ENCODE data around the gene KRTCAP2.
A peak's percentile ranks its signal among the peaks of the same experiment; 100 is the strongest.
"Not testable (repeated sequence)": the region's sequence is repeated elsewhere in the genome, so short reads cannot be mapped to it uniquely, and the experiment has no call there.

Gene KRTCAP2

DNA sequence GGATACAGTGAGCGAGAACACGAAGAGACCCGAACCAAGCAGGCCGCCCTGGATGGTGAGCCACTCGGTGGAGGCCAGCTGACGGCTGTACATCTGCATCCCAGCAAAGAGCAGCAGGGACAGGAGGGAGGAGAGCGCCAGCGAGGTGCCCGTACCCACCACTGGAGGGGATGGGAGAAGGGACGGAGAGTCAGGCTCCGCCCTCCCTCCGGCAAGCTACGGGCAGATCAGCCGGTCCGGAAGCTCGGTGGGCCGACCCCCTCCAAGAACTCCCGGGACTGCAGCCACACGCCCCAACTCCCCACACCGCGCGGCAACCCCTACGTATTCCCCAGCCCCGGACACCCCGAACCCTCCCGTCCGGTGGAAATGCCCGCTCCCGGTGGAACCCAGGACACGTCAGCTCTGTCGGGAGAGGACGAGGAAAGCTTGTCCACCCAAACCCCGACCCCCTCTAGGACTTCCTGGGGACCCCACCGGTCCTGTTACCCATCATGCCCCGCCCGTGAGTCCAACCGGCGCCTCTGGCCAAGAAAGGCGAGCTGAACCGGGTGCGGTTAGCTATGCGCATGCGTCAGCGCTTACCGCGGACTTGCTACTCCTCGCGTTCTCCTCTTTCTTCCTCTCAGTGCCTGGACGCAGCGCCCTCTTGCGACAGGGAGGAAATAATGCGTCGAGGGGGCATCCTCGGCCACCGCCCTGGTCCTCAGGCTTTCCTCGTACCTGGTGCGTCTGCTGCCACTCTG, at the start of gene KRTCAP2:
TSS of gene KRTCAP2 (minus strand) at position 573 of the 746 bp plus-strand sequence. CDS start at position 493, 80 bp downstream.
- DNase-seq: peak; percentile 94

DNA sequence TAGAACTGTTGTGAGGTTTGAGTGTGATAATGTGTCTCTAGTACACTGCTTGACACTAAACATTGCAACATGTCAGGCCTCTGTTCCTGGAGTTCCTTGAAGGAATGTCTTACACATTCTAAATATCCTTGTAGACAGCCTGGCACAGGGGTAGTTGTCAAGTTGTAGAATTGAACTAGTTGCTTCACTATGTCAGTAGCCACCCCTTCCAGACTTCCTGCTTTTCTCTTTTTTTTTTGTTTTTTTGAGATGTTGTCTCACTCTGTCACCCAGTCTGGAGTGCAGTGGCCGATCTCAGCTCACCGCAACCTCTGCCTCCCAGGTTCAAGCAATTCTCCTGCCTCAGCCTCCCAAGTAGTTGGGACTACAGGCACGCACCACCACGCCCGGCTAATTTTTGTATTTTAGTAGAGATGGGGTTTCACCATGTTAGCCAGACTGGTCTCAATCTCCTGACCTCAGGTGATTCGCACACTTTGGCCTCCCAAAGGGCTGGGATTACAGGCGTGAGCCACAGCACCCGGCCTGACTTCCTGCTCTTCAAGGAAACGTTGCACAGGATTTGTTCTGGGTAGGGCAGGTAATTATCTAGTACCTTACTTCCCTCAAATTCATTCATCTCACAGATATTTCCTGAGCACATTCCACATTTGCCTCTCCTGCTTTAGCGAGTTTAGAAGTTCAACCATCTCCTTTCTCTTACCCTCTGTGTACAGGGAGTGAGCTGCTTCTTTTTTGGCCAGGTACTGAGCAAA, 47.3 kb upstream of the KRTCAP2 start:
- DNase-seq: not testable (repeated sequence)

DNA sequence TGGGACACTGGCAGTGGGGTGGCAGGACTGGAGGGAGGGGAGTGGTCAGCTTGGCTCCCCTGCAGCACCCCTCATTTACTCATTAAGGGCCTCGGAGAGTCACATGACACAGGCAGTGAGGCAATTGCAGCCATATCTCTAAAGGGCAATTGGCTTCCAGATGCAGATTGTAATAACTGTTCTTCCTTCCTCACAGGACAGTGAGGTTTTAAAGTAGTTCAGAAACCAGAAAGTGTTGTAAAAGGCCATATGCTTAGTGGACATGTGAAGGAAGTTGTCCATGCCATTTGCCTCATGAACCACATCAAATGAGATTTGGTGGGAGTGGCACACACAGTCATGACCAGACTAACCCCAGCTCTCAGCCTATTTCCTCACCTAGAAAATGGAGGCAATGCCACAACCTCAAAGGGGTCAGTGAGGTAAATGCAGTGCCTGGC, 46.5 kb upstream of the KRTCAP2 start:
- DNase-seq: no peak

DNA sequence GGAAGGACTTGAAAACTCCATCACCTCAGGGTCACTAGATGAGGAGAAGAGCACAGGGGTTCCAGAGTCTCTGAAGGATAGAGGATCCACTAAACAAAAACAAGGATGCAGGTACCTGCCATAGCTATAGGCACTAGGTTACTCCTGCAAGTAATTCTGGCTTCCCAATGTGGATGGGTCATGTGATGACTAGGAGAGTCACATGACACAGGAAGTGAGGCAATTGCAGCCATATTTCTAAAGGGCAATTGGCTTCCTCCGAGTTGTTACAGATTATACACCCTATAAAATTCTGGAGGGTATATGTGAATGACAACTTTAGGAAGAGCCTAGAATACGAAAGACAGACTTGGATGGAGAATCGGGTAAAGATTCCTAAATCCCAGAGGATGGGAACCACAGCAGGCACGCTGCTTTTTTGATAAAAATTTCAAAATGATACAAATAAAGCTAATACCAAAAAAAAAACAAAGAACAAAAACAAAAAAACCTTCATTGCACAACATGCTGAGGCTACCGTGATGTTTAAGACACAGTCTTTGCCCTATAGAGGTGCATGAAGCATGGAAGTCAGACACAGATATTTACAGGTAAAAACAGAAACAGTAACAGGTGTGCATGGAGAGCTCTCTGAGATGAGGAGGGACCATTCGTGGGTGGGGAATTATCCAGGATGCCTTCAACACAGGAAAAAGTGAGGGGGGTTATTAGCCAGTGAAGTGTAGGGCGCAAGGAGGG, 45.9 kb upstream of the KRTCAP2 start:
- no peak for DNase-seq

DNA sequence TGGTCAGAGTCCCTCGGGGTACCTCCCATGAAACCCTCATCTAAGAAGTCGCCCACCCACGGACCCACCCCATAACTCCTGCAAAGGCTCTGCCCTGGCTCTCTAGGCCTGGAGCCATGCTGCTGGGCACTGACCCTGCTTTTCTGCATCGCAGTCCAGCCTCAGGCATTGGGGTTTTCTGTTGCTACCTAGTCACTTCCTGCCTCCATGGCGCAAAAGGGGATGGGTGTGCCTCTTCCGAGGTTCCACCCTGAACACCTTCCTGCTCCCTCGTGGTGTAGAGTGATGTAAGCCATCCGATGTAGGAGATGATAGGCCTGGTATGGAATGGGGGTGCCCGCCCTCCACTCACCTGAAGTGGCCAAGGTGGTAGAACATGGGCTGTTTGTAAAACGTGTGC, 41.6 kb upstream of the KRTCAP2 start:
- DNase-seq: not testable (repeated sequence)

DNA sequence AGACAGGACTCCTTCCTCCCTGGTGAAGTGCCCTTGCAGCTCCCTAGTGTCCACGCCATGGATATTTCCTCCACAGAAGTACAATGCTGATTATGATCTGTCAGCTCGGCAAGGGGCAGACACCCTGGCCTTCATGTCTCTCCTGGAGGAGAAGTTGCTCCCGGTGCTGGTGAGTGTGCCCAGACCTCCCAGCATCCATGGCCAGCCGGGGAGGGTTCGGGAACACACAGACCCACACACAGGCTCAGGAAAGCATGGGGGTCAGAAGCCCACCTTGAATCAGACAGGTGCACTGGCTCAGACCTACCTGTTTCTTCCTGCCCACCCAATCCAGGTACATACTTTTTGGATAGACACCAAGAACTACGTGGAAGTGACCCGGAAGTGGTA, 38.9 kb upstream of the KRTCAP2 start:
- not testable (repeated sequence) for DNase-seq

DNA sequence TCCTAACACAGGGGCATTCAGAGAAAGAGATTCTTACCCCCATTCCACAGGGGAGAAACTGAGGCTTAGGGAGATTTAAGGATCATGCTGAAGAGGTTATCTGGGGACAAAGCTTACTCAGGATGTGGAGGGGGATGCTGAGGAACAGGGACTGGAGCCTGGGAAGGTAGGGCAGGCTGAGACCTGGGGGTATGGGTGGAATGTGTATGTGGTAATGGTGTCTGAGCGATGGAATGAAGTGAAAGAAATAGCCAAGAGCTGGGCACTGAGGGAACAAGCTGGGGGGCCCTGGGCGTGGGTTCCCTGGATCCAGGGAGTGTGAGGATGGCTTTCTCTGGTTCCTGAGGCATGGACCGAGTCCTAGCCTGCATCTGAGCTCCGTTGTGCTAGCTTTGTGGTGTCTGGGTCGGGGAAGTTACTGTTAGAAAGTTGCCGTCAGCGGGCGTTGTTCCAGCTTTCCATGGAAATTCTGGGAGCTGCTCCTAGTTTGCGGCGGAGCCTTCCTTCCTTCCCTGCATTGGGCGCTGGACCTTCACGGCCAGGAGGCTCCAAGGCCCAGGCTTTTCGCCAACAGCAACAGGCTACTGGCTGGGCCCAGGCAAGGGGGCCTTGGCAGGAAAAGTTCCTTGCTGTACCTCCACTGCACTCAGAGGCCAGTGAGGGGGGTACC, 38.4 kb upstream of the KRTCAP2 start:
- DNase-seq: not testable (repeated sequence)

DNA sequence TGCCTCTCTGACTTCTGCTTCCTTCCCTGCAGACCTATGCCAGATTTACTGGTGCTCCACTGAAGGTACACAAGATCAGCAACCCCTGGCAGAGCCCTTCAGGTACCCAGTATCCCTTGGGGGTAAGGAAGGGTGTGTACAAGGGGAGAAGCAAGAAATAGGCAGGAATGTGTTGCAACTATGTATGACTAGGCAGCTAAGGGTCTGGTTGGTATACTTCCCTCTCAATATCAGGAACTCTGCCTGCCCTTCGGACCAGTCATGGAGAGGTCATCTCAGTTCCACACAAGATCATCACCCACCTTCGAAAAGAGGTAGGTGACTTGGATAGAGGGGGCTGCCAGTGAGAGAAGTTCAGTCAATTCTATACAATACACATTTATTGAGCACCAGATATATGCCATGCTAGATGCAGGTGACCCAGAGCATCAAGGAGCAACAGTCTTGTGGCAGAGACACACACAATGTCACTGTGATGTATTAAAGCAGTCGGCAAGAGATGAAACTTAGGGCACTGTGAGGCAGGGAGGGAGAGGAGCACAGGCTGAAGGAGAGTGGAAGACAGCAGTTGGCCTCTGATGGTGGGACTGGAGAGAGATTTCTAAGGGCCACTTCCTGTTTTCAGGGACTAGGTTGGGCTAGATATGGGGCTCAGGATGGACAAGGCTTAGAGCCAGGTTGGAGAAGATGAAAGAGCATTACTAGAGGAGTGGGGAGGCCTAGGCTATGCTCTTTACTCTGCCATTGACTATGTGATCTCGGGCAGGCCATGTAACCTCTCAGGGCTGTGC, 37.4 kb upstream of the KRTCAP2 start:
- no peak for DNase-seq

DNA sequence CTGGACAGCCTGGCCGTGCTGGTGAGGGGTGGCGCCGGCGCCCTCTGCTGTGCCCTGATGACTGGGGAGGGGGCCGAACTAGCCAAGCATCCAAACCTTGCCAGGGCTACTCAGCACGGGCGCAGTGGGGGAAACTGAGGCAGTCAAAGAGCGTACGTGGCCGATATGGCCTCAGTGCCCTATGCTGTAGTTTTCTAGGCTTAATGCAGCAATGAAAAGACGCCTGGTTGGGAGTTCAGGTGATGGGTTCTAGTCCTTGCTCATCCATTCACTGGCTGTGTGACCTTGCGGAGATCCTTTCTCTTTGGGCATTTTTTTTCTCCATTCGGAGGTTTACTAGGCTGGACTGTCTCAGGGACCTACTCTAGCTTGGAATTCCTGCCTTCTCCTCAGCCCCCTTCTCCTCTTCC, 36.2 kb upstream of the KRTCAP2 start:
- DNase-seq: no peak

DNA sequence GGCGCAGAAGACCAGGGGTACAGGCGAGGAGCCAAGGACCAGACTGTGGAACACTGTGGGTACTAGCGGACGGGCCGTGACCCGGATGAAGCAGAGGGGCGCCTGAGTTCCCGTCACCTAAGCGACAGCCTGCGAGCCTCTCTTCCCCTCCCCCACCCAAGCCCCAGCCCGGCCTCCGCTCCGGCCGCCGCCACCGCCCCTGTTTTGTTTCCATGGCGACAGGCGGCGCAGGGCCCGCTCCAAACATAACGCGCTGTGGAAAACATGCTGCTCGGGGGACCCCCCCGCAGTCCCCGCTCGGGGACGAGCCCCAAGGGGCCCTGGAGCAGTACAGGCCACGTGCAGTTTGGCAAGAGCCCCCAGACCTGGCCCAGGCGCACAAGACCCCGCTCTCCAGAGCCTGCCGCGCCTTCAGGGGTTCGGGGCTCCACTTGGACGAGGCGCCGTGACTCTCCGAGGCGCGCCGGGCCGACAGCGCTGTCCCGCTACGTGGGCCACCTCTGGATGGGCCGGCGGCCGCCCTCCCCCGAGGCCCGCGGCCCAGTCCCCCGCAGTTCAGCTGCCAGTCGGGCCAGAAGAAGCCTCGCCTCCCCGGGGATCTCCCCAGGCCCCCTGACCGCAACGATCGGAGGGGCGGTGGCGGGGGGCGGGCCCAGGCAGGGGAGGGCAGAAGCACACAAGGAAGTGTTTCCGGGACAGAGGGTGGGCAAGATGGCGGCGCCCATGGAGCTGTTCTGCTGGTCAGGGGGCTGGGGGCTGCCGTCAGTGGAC, 35.6 kb upstream of the KRTCAP2 start, which contains the start of gene MTX1:
TSS of gene MTX1 (plus strand) at position 155 of the 771 bp plus-strand sequence. CDS start at position 265, 110 bp downstream.
- peak; percentile 86 for DNase-seq

DNA sequence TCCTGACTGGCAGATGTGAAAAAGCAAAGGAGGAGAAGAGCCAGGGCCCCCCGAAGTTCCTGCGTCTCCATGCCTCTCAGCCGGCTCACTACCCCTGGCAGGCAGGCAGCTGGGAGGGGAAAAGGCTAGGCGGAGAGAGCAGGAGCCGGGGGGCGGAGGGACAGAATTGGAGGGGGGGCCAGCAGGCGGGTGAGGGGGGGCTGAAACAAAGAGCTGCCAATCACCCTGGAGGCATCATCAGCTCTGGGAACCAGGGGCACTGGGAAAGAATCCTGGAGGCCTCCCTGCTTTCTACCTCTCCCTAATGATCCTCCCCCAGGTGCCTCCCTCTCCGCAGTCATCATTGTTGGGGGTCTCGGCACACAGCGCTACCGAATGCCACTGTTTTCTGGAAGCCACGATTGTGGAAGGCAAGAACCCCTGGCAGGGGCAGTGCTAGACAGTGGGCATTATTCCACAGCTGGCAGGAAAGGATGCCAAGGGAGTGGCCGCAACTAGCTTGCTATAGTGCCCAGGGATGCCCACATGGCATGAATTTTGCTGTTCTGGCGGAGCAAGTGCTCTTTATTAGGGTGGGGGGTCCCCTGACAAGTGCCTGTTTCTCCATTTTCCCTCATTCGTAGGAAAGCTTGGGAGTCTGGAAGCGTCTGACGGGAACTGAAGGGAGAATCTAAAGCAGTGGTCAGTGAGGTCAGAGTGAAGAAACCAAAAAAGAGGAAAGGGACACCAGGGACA, 34.9 kb upstream of the KRTCAP2 start, which contains the start of gene THBS3:
TSS of gene THBS3 (minus strand) at position 92 of the 735 bp plus-strand sequence. CDS start at position 71, 21 bp downstream.
- no peak for DNase-seq

DNA sequence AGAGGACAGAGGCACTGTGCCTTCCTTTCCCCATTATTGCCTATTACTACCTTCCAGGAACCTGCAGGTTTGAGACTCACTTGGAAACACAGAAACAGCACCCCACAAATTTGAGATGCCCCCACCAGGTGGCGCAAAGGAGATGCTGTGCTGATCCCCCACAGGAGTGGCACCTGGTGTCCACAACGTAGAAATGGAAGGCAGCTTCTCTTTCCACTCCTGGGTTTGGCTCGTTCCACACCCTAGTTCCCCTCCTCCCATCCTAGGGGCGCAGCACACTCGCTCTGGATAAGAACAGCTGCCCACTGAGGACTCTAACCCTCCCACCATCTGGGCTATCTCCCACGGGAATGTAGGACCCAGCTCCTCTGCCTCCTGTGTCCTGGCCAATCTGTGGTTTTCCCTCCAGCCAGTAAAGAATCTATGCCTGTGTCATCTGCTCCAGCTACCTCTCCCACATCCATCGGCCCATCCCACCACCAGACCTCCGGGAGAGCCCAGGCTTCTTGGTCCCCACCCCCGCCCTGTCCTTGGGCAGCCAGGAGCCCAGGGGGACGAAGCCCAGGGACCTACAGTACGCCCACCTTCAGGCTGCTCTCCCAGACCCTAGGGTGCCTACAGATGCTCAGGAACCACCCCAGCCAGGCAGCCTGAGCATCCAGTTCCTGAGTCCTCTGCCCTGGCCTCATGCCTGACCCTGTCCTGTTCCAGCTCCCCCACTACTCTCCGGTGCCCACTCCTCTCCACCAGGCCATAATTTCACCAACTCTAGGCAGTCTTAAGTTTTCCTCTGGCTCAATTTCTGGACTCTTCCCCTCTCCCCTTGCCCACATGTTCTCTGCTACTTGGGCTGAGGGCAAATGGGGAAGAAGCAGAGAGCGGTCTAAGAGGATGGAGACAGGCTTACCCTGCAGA, 34.0 kb upstream of the KRTCAP2 start:
- DNase-seq: peak; percentile 87

DNA sequence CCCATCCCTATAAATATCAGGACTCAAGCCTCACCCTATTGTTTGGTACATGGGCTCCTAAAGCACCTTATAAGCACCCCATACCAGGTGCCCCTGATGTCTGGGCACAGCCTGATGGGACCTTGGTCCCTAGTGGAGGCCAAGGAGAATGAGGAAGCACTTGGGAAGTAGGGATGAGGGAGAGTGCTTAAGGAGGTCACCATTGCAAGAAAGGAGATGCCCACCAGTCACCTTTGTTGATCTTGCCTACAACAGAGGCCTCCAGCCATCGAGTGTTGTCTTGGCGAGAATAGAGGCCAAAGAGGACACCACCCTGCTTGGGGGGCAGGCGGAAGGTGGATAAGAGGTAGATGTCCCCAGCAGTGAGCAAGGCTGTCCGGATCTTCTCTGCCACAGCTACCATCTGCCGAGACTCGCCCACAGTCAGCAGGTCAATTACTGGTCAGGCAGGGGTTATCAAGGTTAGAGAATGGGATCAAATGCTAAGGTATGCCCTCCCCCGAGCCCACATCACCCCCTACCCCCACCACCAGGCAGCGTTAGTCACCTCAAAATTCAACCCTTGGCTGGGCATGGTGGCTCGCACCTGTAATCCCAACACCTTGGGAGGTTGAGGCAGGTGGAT, 33.0 kb upstream of the KRTCAP2 start:
- DNase-seq: no peak

DNA sequence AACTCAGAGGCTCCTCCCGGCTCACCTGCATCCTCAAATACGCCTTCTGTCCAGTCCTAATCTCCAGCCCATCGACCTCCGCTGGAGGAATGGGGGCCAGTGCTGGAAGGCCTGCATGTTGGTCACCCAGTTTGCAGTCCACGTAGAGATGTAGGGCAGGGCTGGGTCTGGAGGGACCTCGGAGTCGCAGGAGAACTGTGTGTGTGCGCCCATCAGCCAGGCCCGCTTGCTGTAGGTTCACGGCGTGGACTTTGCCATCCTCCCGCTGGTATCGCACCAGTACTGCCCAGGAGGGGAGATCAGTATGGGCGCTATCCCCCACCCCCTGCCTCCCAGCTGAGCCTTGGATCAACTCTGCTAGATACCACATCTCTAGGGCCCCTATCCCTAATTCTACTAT, 31.9 kb upstream of the KRTCAP2 start:
- DNase-seq: no peak

DNA sequence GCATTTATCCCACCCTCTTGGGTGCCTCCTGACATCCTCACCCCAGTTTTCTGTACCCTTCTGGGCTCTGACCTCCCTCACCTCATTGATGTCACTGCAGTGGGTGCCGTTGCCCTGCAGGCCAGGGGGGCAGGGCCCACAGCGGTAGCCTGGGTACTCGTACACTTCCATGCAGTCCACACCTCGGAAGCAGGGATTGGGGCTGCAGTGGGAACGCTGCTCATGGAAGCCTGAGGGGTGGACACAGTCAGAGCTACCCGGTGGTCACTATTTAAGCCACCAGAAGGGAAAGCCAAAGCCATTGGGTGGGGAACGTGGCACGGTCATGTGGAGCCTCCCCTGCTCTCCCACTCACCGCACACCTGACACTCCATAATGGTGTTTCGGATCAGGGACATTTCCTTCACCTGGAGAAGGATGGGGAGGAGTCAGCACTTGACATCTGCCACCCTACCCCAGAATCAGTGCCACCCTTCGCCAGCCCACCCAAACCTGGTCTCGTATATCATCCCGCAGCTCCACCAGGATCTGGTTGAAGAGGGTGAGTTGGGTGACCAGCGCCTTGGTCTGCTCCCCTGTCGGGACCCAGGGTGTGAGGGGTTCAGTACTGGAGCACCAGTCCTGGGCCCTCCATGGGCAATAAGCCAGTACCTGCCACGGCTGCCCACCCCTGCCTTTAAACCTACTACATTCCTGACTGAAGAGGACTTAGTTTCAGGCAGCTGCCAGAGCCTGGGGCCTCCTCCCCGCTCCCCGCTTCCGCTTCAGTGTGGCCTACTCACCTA, 29.8 kb upstream of the KRTCAP2 start:
- DNase-seq: no peak

DNA sequence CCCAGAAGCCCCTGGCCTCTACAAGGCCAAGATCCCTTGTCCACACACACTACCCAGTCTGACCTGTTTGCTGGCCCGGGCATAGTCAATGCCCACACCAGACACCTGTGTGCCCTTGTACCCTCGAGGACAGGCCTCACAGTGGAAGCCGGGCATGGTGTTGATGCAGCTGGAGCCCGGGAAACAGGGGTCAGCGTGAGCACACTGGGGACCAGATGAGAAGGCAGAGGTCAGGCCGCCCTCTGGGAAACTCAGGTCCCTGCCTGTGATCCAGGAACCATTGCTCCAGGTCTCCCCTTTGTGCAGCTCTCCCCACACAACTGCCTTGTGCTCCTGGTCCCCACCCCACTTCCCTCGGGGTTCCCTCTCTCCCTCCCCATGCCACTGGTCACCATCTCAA, 29.1 kb upstream of the KRTCAP2 start:
- DNase-seq: no peak

DNA sequence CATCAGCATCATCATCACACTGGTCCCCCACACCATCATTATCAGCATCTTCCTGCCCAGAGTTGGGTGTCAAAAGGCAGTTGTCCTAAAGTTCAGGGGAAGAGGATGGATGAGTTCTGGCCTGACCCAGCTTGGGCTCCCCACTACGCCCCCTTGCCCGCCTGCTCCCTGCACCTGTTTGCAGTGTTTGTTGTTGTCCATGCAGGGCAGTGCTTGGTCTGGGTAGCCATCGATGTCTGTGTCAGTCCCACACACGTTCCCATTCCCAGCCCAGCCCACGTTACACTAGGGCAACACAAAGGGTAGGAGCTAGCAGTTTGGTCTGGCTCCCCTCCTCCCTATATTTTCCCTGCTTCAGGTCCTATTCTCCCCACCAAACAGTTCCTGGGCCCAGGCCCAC, 27.8 kb upstream of the KRTCAP2 start:
- no peak for DNase-seq

DNA sequence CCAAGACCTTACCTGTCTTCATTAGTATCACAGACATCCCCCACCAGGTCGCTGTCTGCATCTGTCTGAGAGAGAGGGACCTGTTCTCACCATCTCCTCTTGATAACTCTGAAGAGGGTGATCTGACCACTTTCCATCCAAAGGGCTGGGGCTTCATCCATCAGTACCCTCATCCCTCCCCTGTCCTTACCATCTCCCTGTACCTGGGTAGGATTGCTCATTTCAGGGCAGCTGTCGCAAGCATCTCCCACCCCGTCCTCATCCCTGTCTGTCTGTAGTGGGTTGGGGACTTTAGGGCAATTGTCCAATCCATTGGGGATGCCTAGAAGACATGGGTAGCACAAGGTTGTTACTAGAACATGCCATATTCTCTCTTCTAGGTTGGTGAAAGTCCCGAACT, 26.7 kb upstream of the KRTCAP2 start:
- DNase-seq: no peak
